DND-41 (cell line): ENCODE measurements around the gene SNORC.

Experiments
- ATAC-seq: fragments of 200-7000 bp; cut with Tn5 transposase; 3 replicates; pipeline ENCODE4 v1.9.1; 2021; ENCODE audit warnings: low read depth; ENCODE audit not compliant: insufficient read depth
- DNase-seq: peaks from one replicate; pipeline ENCODE4 v3.0.0-alpha.2; 2020
- H2AFZ ChIP-seq: 2 replicates; pipeline ENCODE4 v1.6.0; 2012; ENCODE audit warnings: low read depth, low read length
- H3K27ac ChIP-seq: 2 replicates; pipeline ENCODE4 v1.5.1; 2012; ENCODE audit warnings: low read length, inconsistent platforms
- H3K27me3 ChIP-seq: fragments of 200-600 bp; sonication (generic); 2 replicates; pipeline ENCODE4 v1.6.0; 2012; ENCODE audit warnings: low read length, mild to moderate bottlenecking, inconsistent platforms; ENCODE audit not compliant: insufficient read depth, poor library complexity
- H3K36me3 ChIP-seq: 2 replicates; pipeline ENCODE4 v1.5.1; 2012; ENCODE audit warnings: low read length, inconsistent platforms; ENCODE audit not compliant: insufficient read depth
- H3K4me1 ChIP-seq: 2 replicates; pipeline ENCODE4 v1.5.1; 2012; ENCODE audit warnings: mild to moderate bottlenecking, low read length; ENCODE audit not compliant: insufficient read depth
- H3K4me2 ChIP-seq: 2 replicates; pipeline ENCODE4 v1.6.0; 2012; ENCODE audit warnings: mild to moderate bottlenecking, moderate library complexity, low read length, inconsistent platforms; ENCODE audit not compliant: insufficient read depth
- H3K4me3 ChIP-seq, 2 experiments: fragments of 200-600 bp in 1 of 2; shearing (Covaris generic) in 1 of 2; 2 replicates each; pipeline ENCODE4 v1.5.1; 2012 to 2016; ENCODE audit warnings: inconsistent platforms in 2 of 2, low read length in 2 of 2, mild to moderate bottlenecking in 2 of 2, low read depth in 1 of 2, moderate library complexity in 1 of 2
- H3K79me2 ChIP-seq: 2 replicates; pipeline ENCODE4 v1.6.0; 2012; ENCODE audit warnings: low read length, inconsistent platforms; ENCODE audit not compliant: insufficient read depth
- H3K9ac ChIP-seq: 2 replicates; pipeline ENCODE4 v1.6.0; 2012; ENCODE audit warnings: low read depth, mild to moderate bottlenecking, inconsistent platforms, low read length, moderate library complexity
- H3K9me3 ChIP-seq: 2 replicates; pipeline ENCODE4 v1.5.1; 2012; ENCODE audit warnings: low read length, moderate library complexity, mild to moderate bottlenecking, inconsistent platforms; ENCODE audit not compliant: insufficient read depth, severe bottlenecking
- H4K20me1 ChIP-seq: 2 replicates; pipeline ENCODE4 v1.6.0; 2012; ENCODE audit warnings: low read length; ENCODE audit not compliant: insufficient read depth
- CTCF ChIP-seq: IDR thresholded peaks from 2 replicates; pipeline ENCODE4 v1.5.1; 2012; ENCODE audit warnings: borderline replicate concordance, low read length, moderate library complexity, mild to moderate bottlenecking; ENCODE audit not compliant: poor library complexity, severe bottlenecking; ENCODE audit errors: extremely low read depth
- EZH2 ChIP-seq: IDR thresholded peaks from 3 replicates; pipeline ENCODE4 v1.6.1; 2012; ENCODE audit warnings: borderline replicate concordance, low read depth, mild to moderate bottlenecking, moderate library complexity, low read length, inconsistent platforms; ENCODE audit not compliant: severe bottlenecking

SNORC gene

DNA sequence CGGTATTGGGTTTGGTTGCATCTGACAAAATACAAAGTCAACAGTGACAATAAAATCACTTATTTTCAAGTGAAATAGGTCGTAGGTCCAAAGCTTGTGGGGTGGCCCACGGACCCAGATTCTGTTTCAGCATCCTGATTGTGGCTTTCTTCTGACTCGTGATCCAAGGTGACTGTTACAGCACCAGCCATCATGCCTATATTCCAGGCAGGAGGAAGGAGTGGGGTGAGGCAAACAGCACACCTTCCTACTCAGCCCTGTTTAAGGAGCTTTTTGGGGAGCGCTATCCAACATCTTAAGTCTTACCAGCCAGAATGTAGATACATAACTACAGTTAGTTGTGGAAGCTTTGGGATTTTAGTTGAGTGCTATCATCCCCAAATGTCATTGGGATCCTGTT is 8.7 kb upstream of the SNORC start:
- H3K36me3 ChIP-seq, result peaks cover 35% of the 10 kb centered on the region
- no peak for ATAC-seq
- no peaks in the 10 kb centered on the region for H3K4me1 ChIP-seq
- no peaks in the 10 kb centered on the region for H3K27me3 ChIP-seq
- no peak overlapping the region for H3K4me3 ChIP-seq
- no peaks in the 10 kb centered on the region for H4K20me1 ChIP-seq
- no peak for DNase-seq
- no peak for TF ChIP-seq CTCF
- no peak for TF ChIP-seq EZH2
- H3K9ac ChIP-seq, result no peak overlapping the region
- no peaks in the 10 kb centered on the region for H3K79me2 ChIP-seq
- H3K4me2 ChIP-seq, result no peak overlapping the region
- H3K9me3 ChIP-seq, result no peaks in the 10 kb centered on the region
- no peak overlapping the region for H2AFZ ChIP-seq
- no peak overlapping the region for H3K27ac ChIP-seq

DNA sequence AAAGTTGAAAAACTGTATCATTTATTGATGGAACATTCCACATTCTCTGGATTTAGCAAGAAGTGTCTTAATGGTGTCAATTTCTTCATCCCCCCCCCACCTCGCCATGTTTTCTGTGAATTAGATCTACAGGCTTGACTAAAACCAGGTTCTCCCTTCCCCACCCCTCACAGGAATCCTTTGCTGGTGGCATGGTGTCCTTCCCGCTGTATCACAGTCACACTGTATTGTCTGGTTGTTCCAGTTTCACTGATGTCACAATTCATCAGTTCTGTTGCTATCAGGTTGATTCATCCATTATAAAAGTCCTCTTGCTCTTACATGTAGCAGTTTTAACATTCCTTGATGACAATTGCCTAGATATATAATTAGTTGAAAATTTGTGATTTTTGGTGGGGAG is 6.1 kb upstream of the SNORC start:
- Histone ChIP-seq H3K27me3 (no peaks in the 10 kb centered on the region), H3K36me3 (peaks cover 9% of the 10 kb centered on the region; the same call in 1 of the 2 replicates), H3K4me1 (no peaks in the 10 kb centered on the region), H3K4me3 (no peak overlapping the region), H3K27ac (no peak overlapping the region), H3K9ac (no peak overlapping the region), H4K20me1 (no peaks in the 10 kb centered on the region), H3K79me2 (no peaks in the 10 kb centered on the region), H3K9me3 (no peaks in the 10 kb centered on the region), H3K4me2 (no peak overlapping the region), H2AFZ (no peak overlapping the region)
- ATAC-seq (no peak), DNase-seq (no peak)
- TF ChIP-seq CTCF (no peak), EZH2 (no peak)

DNA sequence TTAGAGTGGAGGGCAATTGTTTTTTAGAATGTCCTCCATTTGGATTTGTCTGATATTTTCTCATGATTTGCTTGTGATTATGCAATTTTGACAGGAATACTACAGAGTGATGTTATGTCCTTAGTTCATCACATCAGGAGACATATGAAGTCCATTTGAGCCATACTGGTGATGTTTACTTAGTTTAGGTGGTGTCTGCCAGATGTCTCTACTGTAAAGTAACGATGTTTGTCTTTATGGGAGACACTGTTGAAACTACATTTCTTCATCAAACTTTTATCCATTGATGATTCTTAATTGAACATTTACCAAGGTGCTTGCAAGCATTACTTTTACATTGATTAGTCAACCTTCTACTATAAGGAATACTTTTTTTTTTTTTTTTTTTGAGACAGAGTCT is 4.9 kb upstream of the SNORC start:
- Histone ChIP-seq H3K27me3 (no peaks in the 10 kb centered on the region), H3K9ac (no peak overlapping the region), H2AFZ (no peak overlapping the region), H3K79me2 (no peaks in the 10 kb centered on the region), H3K27ac (no peak overlapping the region), H3K9me3 (no peaks in the 10 kb centered on the region), H3K36me3 (no peaks in the 10 kb centered on the region), H3K4me3 (no peak overlapping the region), H3K4me2 (no peak overlapping the region), H4K20me1 (no peaks in the 10 kb centered on the region), H3K4me1 (no peaks in the 10 kb centered on the region)
- no peak for ATAC-seq
- TF ChIP-seq EZH2, result no peak
- no peak for TF ChIP-seq CTCF
- no peak for DNase-seq

- Histone ChIP-seq H3K4me2 (no peak overlapping the region), H3K4me3 (no peak overlapping the region), H3K4me1 (no peaks in the 10 kb centered on the region), H2AFZ (no peak overlapping the region), H3K36me3 (no peaks in the 10 kb centered on the region), H3K9ac (no peak overlapping the region), H3K27me3 (no peaks in the 10 kb centered on the region), H3K27ac (no peak overlapping the region), H3K79me2 (no peaks in the 10 kb centered on the region), H3K9me3 (no peaks in the 10 kb centered on the region), H4K20me1 (no peaks in the 10 kb centered on the region)
- DNase-seq (no peak), ATAC-seq (no peak)
- no peak for TF ChIP-seq EZH2
- TF ChIP-seq CTCF, result no peak
Measured at GRCh38 chr2:232866104-232866503, 4.0 kb upstream of the SNORC start.
